Measurements from ENCODE around the gene PLA2G1B.

The PLA2G1B gene

DNA sequence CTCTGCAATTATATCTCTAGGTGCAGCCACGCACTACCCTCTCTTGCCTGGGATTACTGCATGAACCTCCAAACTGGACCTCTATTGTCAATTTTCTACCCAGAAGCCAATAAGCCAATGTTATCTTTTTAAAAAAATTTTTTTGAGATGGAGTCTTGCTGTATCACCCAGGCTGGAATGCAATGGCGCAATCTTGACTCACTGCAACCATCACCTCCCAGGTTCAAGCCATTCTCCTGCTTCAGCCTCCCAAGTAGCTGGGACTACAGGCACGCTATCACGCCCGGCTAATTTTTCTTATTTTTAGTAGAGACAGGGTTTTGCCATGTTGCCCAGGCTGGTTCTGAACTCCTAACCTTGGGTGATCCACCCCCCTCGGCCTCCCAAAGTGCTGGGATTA lies 50.8 kb downstream of the PLA2G1B start:
- no peak for DNase-seq (ENCODE audit: extremely low read depth in 1 of 2, low read depth in 1 of 2)

Measured in stimulated activated CD8-positive, alpha-beta memory T cell treated with anti-CD3 and anti-CD28 coated beads, Interleukin-7, amount 100 ng/mL, for 48 hours (primary cell).